ENCODE results near the gene RPS14.
"Not testable (repeated sequence)": the region's sequence is repeated elsewhere in the genome, so short reads cannot be mapped to it uniquely, and the experiment has no call there.

RPS14 gene

GRCh38 chr5:150460781-150461180, 11.2 kb upstream of the RPS14 start:
- FAIRE-seq (no peak), DNase-seq (ENCODE audit: insufficient read length, low spot score) (no peak)
- TF ChIP-seq SPI1 (IDR thresholded peaks at IDR 0.05; ENCODE audit: low read depth, low read length) (no peak), POU2F2 (IDR thresholded peaks at IDR 0.05; ENCODE audit: low read depth, low read length) (no peak), POLR2A (IDR thresholded peaks at IDR 0.05; ENCODE audit: low read depth, low read length) (no peak), PAX5 (IDR thresholded peaks at IDR 0.05; ENCODE audit: insufficient read depth, low read length, severe bottlenecking) (no peak), TAF1 (IDR thresholded peaks at IDR 0.05; ENCODE audit: low read depth, low read length) (no peak), POLR2AphosphoS5 (IDR thresholded peaks at IDR 0.05; ENCODE audit: low read depth, low read length) (no peak)

GRCh38 chr5:150458802-150459557, 9.4 kb upstream of the RPS14 start:
- TF ChIP-seq SPI1 (IDR thresholded peaks at IDR 0.05; ENCODE audit: low read depth, low read length), result no peak
- TF ChIP-seq POLR2AphosphoS5 (IDR thresholded peaks at IDR 0.05; ENCODE audit: low read depth, low read length), result no peak
- no peak for TF ChIP-seq TAF1 (IDR thresholded peaks at IDR 0.05; ENCODE audit: low read depth, low read length)
- no peak for TF ChIP-seq PAX5 (IDR thresholded peaks at IDR 0.05; ENCODE audit: insufficient read depth, low read length, severe bottlenecking)
- FAIRE-seq, result peak; percentile 93
- DNase-seq (ENCODE audit: insufficient read length, low spot score), result peak; percentile 74

GRCh38 chr5:150457562-150458240, 8.2 kb upstream of the RPS14 start:
- TF ChIP-seq POLR2AphosphoS5 (IDR thresholded peaks at IDR 0.05; ENCODE audit: low read depth, low read length) (no peak), PAX5 (IDR thresholded peaks at IDR 0.05; ENCODE audit: insufficient read depth, low read length, severe bottlenecking) (no peak), POU2F2 (IDR thresholded peaks at IDR 0.05; ENCODE audit: low read depth, low read length) (no peak), POLR2A (IDR thresholded peaks at IDR 0.05; ENCODE audit: low read depth, low read length) (no peak), SPI1 (IDR thresholded peaks at IDR 0.05; ENCODE audit: low read depth, low read length) (no peak), TAF1 (IDR thresholded peaks at IDR 0.05; ENCODE audit: low read depth, low read length) (no peak)
- DNase-seq (ENCODE audit: insufficient read length, low spot score) (no peak), FAIRE-seq (peak; percentile 75)

DNA sequence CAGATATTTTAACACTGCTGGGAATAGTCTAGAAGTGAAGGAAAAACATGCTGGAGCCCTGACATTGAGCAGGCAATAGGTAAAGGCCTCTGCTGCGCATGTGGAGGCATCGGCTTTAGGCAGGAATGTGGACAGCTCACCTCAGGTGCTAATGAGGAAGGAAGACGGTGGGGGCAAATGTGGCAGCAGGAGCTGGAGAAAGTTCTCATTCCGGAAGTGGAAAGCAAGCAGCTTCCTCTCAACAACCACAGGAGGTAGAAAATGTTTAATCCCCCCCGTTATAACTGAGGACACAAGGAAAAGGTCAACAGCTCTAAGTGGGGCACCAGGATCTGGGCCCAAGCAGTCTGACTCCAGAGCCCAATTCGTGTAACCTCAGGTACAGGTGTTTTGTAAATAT, 7.6 kb upstream of the RPS14 start:
- DNase-seq (ENCODE audit: insufficient read length, low spot score) (no peak), FAIRE-seq (no peak)
- TF ChIP-seq POLR2A (IDR thresholded peaks at IDR 0.05; ENCODE audit: low read depth, low read length), result no peak
- TF ChIP-seq PAX5 (IDR thresholded peaks at IDR 0.05; ENCODE audit: insufficient read depth, low read length, severe bottlenecking), result no peak
- no peak for TF ChIP-seq POU2F2 (IDR thresholded peaks at IDR 0.05; ENCODE audit: low read depth, low read length)
- no peak for TF ChIP-seq SPI1 (IDR thresholded peaks at IDR 0.05; ENCODE audit: low read depth, low read length)
- TF ChIP-seq TAF1 (IDR thresholded peaks at IDR 0.05; ENCODE audit: low read depth, low read length), result no peak
- TF ChIP-seq POLR2AphosphoS5 (IDR thresholded peaks at IDR 0.05; ENCODE audit: low read depth, low read length), result no peak

- TF ChIP-seq POLR2A (IDR thresholded peaks at IDR 0.05; ENCODE audit: low read depth, low read length), result no peak
- no peak for TF ChIP-seq PAX5 (IDR thresholded peaks at IDR 0.05; ENCODE audit: insufficient read depth, low read length, severe bottlenecking)
- TF ChIP-seq TAF1 (IDR thresholded peaks at IDR 0.05; ENCODE audit: low read depth, low read length), result no peak
- no peak for TF ChIP-seq SPI1 (IDR thresholded peaks at IDR 0.05; ENCODE audit: low read depth, low read length)
- TF ChIP-seq POLR2AphosphoS5 (IDR thresholded peaks at IDR 0.05; ENCODE audit: low read depth, low read length), result no peak
- no peak for DNase-seq (ENCODE audit: insufficient read length, low spot score)
- no peak for FAIRE-seq
Observed at GRCh38 chr5:150454492-150455229, 5.1 kb upstream of the RPS14 start.

- not testable (repeated sequence) for FAIRE-seq; DNase-seq (ENCODE audit: insufficient read length, low spot score)
Observed at GRCh38 chr5:150454027-150454426, 4.5 kb upstream of the RPS14 start.

DNA sequence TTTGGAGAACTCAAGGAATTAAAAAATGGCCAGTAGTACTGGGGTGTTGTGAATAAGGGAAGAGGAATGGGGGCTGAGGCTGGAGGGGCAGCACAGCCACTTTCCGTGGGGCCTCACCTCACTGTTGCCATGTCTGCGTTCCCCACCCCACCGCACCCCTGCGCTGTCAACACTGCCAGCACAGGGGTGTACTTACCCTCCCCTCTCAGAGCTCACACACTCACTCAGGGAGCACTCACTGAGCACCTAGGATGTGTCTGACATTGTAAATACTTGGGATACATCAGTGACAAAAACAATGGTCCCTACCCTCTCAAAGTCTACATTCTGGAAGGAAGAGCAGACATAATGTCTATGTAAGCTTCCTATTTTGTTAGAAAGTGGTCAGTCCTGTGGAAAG, 3.4 kb upstream of the RPS14 start:
- FAIRE-seq (no peak), DNase-seq (ENCODE audit: insufficient read length, low spot score) (no peak)

GRCh38 chr5:150451594-150451993, 2.1 kb upstream of the RPS14 start:
- FAIRE-seq (no peak), DNase-seq (ENCODE audit: insufficient read length, low spot score) (no peak)
- TF ChIP-seq POLR2AphosphoS5 (IDR thresholded peaks at IDR 0.05; ENCODE audit: low read depth, low read length) (no peak), TAF1 (IDR thresholded peaks at IDR 0.05; ENCODE audit: low read depth, low read length) (no peak), POU2F2 (IDR thresholded peaks at IDR 0.05; ENCODE audit: low read depth, low read length) (no peak), SPI1 (IDR thresholded peaks at IDR 0.05; ENCODE audit: low read depth, low read length) (no peak), POLR2A (IDR thresholded peaks at IDR 0.05; ENCODE audit: low read depth, low read length) (no peak), PAX5 (IDR thresholded peaks at IDR 0.05; ENCODE audit: insufficient read depth, low read length, severe bottlenecking) (no peak)

More for the DNA sequence above, 3.4 kb upstream of the RPS14 start:
- TF ChIP-seq POLR2AphosphoS5 (IDR thresholded peaks at IDR 0.05; ENCODE audit: low read depth, low read length), result no peak

DNA sequence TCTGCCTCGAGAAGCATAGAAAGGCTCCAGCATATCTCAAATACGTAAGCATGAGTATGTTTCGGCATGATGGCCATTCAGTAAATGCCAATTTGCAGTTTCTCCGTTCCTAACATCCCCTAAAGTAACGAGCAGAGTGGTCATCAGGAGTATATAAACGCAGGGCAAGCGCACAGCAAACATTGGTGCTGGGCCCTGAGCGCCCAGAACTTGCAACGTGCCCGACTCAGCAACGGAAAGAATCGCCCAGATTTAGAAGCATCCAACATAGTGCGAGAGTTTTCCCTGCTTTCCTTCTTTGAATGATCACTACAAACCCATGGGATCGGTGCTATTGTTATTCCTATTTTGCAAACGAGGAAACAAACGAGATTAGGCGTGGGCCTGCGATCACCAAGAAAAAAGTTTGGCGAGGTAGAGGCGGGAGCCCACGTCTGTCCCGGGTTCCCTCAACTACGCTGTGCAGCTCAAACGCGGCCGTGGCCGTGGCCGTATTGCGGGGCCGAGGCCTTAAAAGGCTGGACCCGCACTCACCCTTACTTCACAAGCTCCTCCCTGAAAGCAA, 505 bp downstream of the RPS14 start:
- no peak for FAIRE-seq
- TF ChIP-seq TAF1 (IDR thresholded peaks at IDR 0.05; ENCODE audit: low read depth, low read length) (no peak), POLR2A (IDR thresholded peaks at IDR 0.05; ENCODE audit: low read depth, low read length) (no peak), POLR2AphosphoS5 (IDR thresholded peaks at IDR 0.05; ENCODE audit: low read depth, low read length) (no peak), PAX5 (IDR thresholded peaks at IDR 0.05; ENCODE audit: insufficient read depth, low read length, severe bottlenecking) (no peak), POU2F2 (IDR thresholded peaks at IDR 0.05; ENCODE audit: low read depth, low read length) (no peak), SPI1 (IDR thresholded peaks at IDR 0.05; ENCODE audit: low read depth, low read length) (no peak)
- DNase-seq (ENCODE audit: insufficient read length, low spot score), result no peak

All from GM12891 (cell line).